Stimulated activated naive CD4-positive, alpha-beta T cell (primary cell): ENCODE results near the gene RNU7-1.

Experiments
- DNase-seq, 6 experiments: peaks; one replicate each; lab custom pipeline; 2025; lab: John Stamatoyannopoulos, UW

RNU7-1 gene

GRCh38 chr12:6953442-6954315 lies 10.1 kb downstream of the RNU7-1 start:
- DNase-seq: peak; percentile 61 to 82 (median 75)

GRCh38 chr12:6954316-6955107 lies 10.9 kb downstream of the RNU7-1 start:
- no peak for DNase-seq

- DNase-seq: no peak
Observed at GRCh38 chr12:6955108-6956020, 11.7 kb downstream of the RNU7-1 start.

- DNase-seq: no peak
Observed at GRCh38 chr12:6956021-6956727, 12.6 kb downstream of the RNU7-1 start.

GRCh38 chr12:6957151-6957701 lies 13.6 kb downstream of the RNU7-1 start:
- DNase-seq: no peak

GRCh38 chr12:6957741-6958608 lies 14.4 kb downstream of the RNU7-1 start:
- DNase-seq: peak in 1 of 6 experiments; percentile 40

GRCh38 chr12:6958609-6959057 lies 15.0 kb downstream of the RNU7-1 start:
- DNase-seq: no peak

GRCh38 chr12:6959058-6959804 lies 15.6 kb downstream of the RNU7-1 start:
- peak; percentile 58 to 84 (median 74) for DNase-seq

GRCh38 chr12:6959805-6960592 lies 16.4 kb downstream of the RNU7-1 start:
- DNase-seq: no peak

GRCh38 chr12:6960593-6961277 lies 17.1 kb downstream of the RNU7-1 start:
- peak in 1 of 6 experiments; percentile 51 for DNase-seq

- peak; percentile 67 to 85 (median 76) for DNase-seq
Observed at GRCh38 chr12:6961278-6961694, 17.7 kb downstream of the RNU7-1 start.

- peak in 2 of 6 experiments; percentile 49 to 67 for DNase-seq
Observed at GRCh38 chr12:6961695-6962284, 18.2 kb downstream of the RNU7-1 start.

GRCh38 chr12:6962285-6963015 lies 18.8 kb downstream of the RNU7-1 start:
- no peak for DNase-seq

GRCh38 chr12:6963016-6963731 lies 19.6 kb downstream of the RNU7-1 start:
- DNase-seq: no peak

GRCh38 chr12:6963791-6964413 lies 20.3 kb downstream of the RNU7-1 start:
- DNase-seq: no peak
